ENCODE results near the gene PLPPR3.

PLPPR3 gene

DNA sequence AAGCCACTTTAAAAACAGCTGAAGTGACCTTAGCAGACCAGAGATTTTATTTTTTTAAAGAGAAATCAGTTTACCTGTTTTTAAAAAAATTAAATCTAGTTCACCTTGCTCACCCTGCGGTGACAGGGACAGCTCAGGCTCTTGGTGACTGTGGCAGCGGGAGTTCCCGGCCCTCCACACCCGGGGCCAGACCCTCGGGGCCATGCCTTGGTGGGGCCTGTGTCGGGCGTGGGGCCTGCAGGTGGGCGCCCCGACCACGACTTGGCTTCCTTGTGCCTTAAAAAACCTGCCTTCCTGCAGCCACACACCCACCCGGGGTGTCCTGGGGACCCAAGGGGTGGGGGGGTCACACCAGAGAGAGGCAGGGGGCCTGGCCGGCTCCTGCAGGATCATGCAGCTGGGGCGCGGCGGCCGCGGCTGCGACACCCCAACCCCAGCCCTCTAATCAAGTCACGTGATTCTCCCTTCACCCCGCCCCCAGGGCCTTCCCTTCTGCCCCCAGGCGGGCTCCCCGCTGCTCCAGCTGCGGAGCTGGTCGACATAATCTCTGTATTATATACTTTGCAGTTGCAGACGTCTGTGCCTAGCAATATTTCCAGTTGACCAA lies 10.8 kb downstream of the PLPPR3 start:
- Histone ChIP-seq H3K9me3 (ENCODE audit: insufficient read depth, low read length, severe bottlenecking) (no peaks in the 10 kb centered on the region), H3K9ac (ENCODE audit: low read depth, low read length) (no peak overlapping the region), H3K79me2 (ENCODE audit: insufficient read depth, low read length) (peaks cover 39% of the 10 kb centered on the region), H3K4me3 (ENCODE audit: low read depth in 1 of 2, low read length in 2 of 2) (no peak overlapping the region), H3K27me3 (ENCODE audit: insufficient read depth, low read length, poor library complexity) (no peaks in the 10 kb centered on the region), H4K20me1 (ENCODE audit: insufficient read depth, low read length) (peaks cover 75% of the 10 kb centered on the region), H3K4me2 (ENCODE audit: insufficient read depth, low read length) (no peak overlapping the region), H3K27ac (ENCODE audit: low read length) (no peak overlapping the region), H3K4me1 (ENCODE audit: insufficient read depth, low read length) (no peaks in the 10 kb centered on the region), H2AFZ (ENCODE audit: low read depth, low read length) (no peak overlapping the region), H3K36me3 (ENCODE audit: insufficient read depth, low read length) (peaks cover 75% of the 10 kb centered on the region)
- ATAC-seq (ENCODE audit: insufficient read depth, low read depth) (no peak), DNase-seq (peak; percentile 13)
- TF ChIP-seq, protein P1, sequence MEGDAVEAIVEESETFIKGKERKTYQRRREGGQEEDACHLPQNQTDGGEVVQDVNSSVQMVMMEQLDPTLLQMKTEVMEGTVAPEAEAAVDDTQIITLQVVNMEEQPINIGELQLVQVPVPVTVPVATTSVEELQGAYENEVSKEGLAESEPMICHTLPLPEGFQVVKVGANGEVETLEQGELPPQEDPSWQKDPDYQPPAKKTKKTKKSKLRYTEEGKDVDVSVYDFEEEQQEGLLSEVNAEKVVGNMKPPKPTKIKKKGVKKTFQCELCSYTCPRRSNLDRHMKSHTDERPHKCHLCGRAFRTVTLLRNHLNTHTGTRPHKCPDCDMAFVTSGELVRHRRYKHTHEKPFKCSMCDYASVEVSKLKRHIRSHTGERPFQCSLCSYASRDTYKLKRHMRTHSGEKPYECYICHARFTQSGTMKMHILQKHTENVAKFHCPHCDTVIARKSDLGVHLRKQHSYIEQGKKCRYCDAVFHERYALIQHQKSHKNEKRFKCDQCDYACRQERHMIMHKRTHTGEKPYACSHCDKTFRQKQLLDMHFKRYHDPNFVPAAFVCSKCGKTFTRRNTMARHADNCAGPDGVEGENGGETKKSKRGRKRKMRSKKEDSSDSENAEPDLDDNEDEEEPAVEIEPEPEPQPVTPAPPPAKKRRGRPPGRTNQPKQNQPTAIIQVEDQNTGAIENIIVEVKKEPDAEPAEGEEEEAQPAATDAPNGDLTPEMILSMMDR (IDR thresholded peaks at IDR 0.05; ENCODE audit: borderline replicate concordance, extremely low read depth, low read length, poor library complexity, severe bottlenecking) = no peak
- no peak for TF ChIP-seq EZH2 (IDR thresholded peaks at IDR 0.05; ENCODE audit: borderline replicate concordance, low read depth, low read length, severe bottlenecking)

DNA sequence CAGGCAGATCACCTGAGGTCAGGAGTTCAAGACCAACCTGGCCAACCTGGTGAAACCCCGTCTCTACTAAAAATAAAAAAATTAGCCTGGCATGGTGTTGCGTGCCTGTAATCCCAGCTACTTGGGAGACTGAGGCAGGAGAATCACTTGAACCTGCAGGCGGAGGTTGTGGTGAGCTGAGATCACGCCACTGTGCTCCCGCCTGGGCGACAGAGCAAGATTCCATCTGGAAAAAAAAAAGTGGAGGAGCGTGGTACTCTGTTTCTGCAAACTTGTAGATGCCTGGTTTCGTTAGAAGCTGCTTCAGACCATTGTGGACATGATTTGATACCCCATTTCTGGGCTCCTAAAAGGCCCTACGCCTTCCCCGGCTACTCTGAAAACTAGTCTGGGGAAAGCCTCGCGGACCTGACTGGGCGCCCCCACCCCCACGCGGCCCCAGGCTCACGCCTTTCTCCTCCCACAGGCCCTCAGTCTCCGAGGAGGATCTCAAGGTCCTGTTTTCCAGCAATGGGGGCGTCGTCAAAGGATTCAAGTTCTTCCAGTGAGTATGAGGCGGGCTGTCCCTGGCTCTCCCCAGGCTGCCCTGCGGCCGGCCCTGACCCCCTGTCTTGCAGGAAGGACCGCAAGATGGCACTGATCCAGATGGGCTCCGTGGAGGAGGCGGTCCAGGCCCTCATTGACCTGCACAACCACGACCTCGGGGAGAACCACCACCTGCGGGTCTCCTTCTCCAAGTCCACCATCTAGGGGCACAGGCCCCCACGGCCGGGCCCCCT lies 11.5 kb downstream of the PLPPR3 start:
- no peak overlapping the region for H3K9ac ChIP-seq (ENCODE audit: low read depth, low read length)
- H2AFZ ChIP-seq (ENCODE audit: low read depth, low read length) = no peak overlapping the region
- no peaks in the 10 kb centered on the region for H3K9me3 ChIP-seq (ENCODE audit: insufficient read depth, low read length, severe bottlenecking)
- H3K36me3 ChIP-seq (ENCODE audit: insufficient read depth, low read length) = peaks cover 82% of the 10 kb centered on the region
- no peak overlapping the region for H3K4me3 ChIP-seq (ENCODE audit: low read depth in 1 of 2, low read length in 2 of 2)
- peaks cover 46% of the 10 kb centered on the region for H3K79me2 ChIP-seq (ENCODE audit: insufficient read depth, low read length)
- H3K4me2 ChIP-seq (ENCODE audit: insufficient read depth, low read length) = no peak overlapping the region
- no peaks in the 10 kb centered on the region for H3K27me3 ChIP-seq (ENCODE audit: insufficient read depth, low read length, poor library complexity)
- TF ChIP-seq, protein P1 (IDR thresholded peaks at IDR 0.05; ENCODE audit: borderline replicate concordance, extremely low read depth, low read length, poor library complexity, severe bottlenecking) = no peak
- TF ChIP-seq EZH2 (IDR thresholded peaks at IDR 0.05; ENCODE audit: borderline replicate concordance, low read depth, low read length, severe bottlenecking) = no peak
- no peaks in the 10 kb centered on the region for H3K4me1 ChIP-seq (ENCODE audit: insufficient read depth, low read length)
- no peak for ATAC-seq (ENCODE audit: insufficient read depth, low read depth)
- H3K27ac ChIP-seq (ENCODE audit: low read length) = no peak overlapping the region
- peaks cover 82% of the 10 kb centered on the region for H4K20me1 ChIP-seq (ENCODE audit: insufficient read depth, low read length)
- no peak for DNase-seq

DNA sequence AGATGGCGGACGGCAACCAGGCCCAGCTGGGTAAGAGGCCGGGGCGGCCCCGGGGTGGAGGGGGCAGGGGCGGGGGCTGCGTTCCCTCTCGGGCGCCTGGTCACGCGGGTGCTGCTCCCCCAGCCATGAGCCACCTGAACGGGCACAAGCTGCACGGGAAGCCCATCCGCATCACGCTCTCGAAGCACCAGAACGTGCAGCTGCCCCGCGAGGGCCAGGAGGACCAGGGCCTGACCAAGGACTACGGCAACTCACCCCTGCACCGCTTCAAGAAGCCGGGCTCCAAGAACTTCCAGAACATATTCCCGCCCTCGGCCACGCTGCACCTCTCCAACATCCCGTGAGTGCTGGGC lies 13.4 kb downstream of the PLPPR3 start:
- Histone ChIP-seq H3K4me1 (ENCODE audit: insufficient read depth, low read length) (no peaks in the 10 kb centered on the region), H3K9me3 (ENCODE audit: insufficient read depth, low read length, severe bottlenecking) (no peaks in the 10 kb centered on the region), H3K4me3 (ENCODE audit: low read depth in 1 of 2, low read length in 2 of 2) (no peak overlapping the region), H3K27me3 (ENCODE audit: insufficient read depth, low read length, poor library complexity) (no peaks in the 10 kb centered on the region), H3K36me3 (ENCODE audit: insufficient read depth, low read length) (peaks cover 91% of the 10 kb centered on the region), H3K9ac (ENCODE audit: low read depth, low read length) (no peak overlapping the region), H3K27ac (ENCODE audit: low read length) (no peak overlapping the region), H4K20me1 (ENCODE audit: insufficient read depth, low read length) (peaks cover 86% of the 10 kb centered on the region), H3K79me2 (ENCODE audit: insufficient read depth, low read length) (peaks cover 64% of the 10 kb centered on the region), H3K4me2 (ENCODE audit: insufficient read depth, low read length) (no peak overlapping the region), H2AFZ (ENCODE audit: low read depth, low read length) (no peak overlapping the region)
- TF ChIP-seq, protein P1 (IDR thresholded peaks at IDR 0.05; ENCODE audit: borderline replicate concordance, extremely low read depth, low read length, poor library complexity, severe bottlenecking) = no peak
- no peak for TF ChIP-seq EZH2 (IDR thresholded peaks at IDR 0.05; ENCODE audit: borderline replicate concordance, low read depth, low read length, severe bottlenecking)
- ATAC-seq (ENCODE audit: insufficient read depth, low read depth) (no peak), DNase-seq (no peak)
